Measurements from ENCODE around the gene TCF19. TPM values are rescaled to one million over a fixed set of nuclear protein-coding genes. Genes with fewer than 3 reads are reported as not detected.

Gene TCF19
- total and polyA plus RNA-seq, 2 donors (not counting 1 experiment from before 2014, with no cell fraction given), result 10.0 to 10.4 TPM

DNA sequence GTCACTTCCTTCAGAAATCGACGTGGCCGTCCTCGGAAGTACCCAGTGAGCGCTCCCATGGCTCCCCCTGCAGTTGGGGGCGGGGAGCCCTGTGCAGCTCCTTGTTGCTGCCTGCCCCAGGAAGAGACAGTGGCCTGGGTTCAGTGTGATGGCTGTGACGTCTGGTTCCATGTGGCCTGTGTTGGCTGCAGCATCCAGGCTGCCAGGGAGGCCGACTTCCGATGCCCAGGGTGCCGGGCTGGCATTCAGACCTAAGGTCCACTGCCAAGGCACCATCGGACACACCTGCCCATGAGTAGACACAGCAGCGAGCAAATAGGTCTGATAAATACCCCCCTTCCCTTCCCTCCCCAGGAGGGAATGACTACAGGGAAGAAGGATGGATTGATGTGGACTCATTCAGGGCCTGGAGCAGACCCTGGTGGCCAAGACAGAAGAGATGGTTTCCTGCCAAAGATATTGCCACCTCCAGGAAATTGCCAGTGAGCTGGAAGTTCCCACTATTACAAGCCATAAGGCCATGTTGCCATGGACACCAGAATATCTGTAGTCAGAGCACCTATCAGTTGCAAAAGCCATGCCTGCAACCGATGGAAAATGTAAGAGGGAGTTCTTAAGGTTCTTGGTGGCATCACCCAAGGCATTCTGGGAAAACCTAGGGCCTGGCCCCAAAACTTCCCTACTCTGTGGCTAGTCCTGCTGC is 4.2 kb downstream of the TCF19 start:
- no peak overlapping the region for H3K27ac Mint-ChIP-seq
- intact Hi-C loops (cut with micrococcal nuclease), result no loop called here
- no peak overlapping the region for H3K4me2 ChIP-seq (replicated peaks; ENCODE audit: low read depth, low read length, poor library complexity, severe bottlenecking)

More for the DNA sequence above, 4.2 kb downstream of the TCF19 start:
- TF ChIP-seq EZH2 (IDR thresholded peaks at IDR 0.05; ENCODE audit: borderline replicate concordance, insufficient read depth, low read depth, low read length, poor library complexity, severe bottlenecking), result no peak
- TF ChIP-seq CTCF (IDR thresholded peaks at IDR 0.05), result no peak
- H2AFZ ChIP-seq (ENCODE audit: insufficient read depth, low read depth, low read length, poor library complexity, severe bottlenecking), result no peak overlapping the region
- H3K27ac ChIP-seq (ENCODE audit: low read length in 2 of 2), result no peak overlapping the region
- no peaks in the 10 kb centered on the region for H3K27me3 ChIP-seq (replicated peaks in 1 of 4; ENCODE audit: control extremely low read depth in 1 of 4, control insufficient read depth in 3 of 4, insufficient read depth in 4 of 4, low read length in 3 of 4)
- H3K9me3 ChIP-seq (ENCODE audit: control extremely low read depth in 1 of 3, control insufficient read depth in 2 of 3, insufficient read depth in 1 of 3, low read length in 2 of 3), result no peaks in the 10 kb centered on the region
- Mint-ChIP-seq H3K27me3 (no peaks in the 10 kb centered on the region), H3K4me1 (peaks cover 40% of the 10 kb centered on the region), H3K4me3 (no peak overlapping the region), H3K9me3 (ENCODE audit: insufficient read depth) (no peaks in the 10 kb centered on the region)
- DNase-seq (no peak), ATAC-seq (ENCODE audit: low read depth) (no peak)
- ChIA-PET POLR2A (no interaction called here), CTCF (interaction anchor here (1.4 kb wide), 1 partner anchor 280 kb away, joined by 3 read pairs; no protein-coding TSS in a partner anchor)
- no peaks in the 10 kb centered on the region for H3K79me2 ChIP-seq (ENCODE audit: control insufficient read depth, insufficient read depth, low read length)
- no peaks in the 10 kb centered on the region for H3K36me3 ChIP-seq (replicated peaks in 1 of 2; ENCODE audit: control extremely low read depth in 1 of 2, control insufficient read depth in 1 of 2, extremely low read depth in 1 of 2, insufficient read depth in 2 of 2, low read length in 1 of 2)
- no peak overlapping the region for H3K9ac ChIP-seq (ENCODE audit: low read length)
- H3K4me1 ChIP-seq (ENCODE audit: control insufficient read depth in 2 of 2, insufficient read depth in 2 of 2, low read length in 2 of 2), result peaks cover 7 to 25% of the 10 kb centered on the region in 2 donors
- no peaks in the 10 kb centered on the region for H4K20me1 ChIP-seq (ENCODE audit: control insufficient read depth, insufficient read depth, low read length, poor library complexity, severe bottlenecking)
- WGBS (ENCODE audit: insufficient coverage), result 90% methylated on average over 11 of the region's 13 CpGs
- H3K4me3 ChIP-seq (ENCODE audit: control extremely low read depth in 1 of 5, extremely low read depth in 1 of 5, insufficient read depth in 1 of 5, low read depth in 2 of 5, low read length in 4 of 5), result no peak overlapping the region
